GM18858 (cell line): ENCODE results near the gene SPDYE3.
"Not testable (repeated sequence)": the region's sequence is repeated elsewhere in the genome, so short reads cannot be mapped to it uniquely, and the experiment has no call there.

Source experiments
- ATAC-seq: cut with Tn5 transposase; IDR thresholded peaks from one replicate; pipeline ENCODE4 v1.9.1; 2021; ENCODE audit not compliant: unreplicated experiment

The SPDYE3 gene

DNA sequence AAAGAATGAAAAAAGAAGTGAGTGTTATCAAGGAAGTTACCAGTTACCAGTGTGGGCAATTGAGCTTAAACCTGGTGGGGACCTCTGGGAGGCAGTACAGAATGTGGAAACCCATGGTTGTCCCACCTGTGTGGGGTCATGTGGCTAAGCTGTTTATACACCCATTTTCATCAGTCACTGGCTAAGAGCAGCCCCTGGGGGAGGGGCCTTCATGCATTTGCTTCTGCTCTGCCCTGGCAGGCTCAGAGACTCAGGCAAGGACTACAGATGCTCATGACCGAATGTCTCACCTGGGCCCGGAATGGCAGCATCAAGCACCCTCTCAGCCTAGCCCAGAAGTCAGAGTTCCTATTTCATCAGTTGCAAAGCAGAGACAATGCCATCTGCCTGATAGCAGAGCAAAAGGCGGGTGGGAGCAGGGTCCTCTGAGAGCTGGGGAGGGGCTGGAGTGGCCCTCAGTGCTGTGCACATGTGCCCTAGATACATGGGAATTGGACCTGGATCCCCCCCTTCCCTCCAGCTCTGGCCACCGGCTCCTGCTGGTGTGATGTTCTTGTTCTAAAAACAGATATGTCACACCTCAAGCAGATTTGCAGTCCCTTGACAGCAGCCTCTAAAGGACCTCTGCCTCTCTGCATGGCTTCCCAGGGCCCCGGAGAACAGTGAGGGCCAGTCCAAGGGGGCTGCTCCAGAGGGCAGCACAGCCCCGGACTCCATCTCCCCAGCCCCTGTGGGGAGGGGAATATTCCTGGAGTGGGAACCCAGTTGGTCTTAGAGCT, 20.1 kb upstream of the SPDYE3 start:
- not testable (repeated sequence) for ATAC-seq

DNA sequence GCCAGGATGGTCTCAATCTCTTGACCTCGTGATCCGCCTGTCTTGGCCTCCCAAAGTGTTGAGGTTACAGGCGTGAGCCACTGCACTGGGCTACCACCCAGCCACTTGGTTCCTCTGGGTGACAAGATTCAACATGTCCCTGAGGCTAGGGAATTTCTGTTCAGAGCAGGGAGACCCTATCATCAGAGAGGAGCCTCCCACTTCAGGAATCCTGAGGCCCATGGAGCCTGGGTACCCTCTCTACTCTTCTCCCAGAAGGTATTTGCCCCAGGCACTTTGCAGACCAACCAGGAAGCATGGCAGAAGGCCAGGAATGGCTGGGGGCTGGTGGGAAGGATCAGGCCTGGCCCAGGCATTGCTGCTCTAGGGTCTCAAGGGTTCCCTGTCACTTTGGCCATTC, 19.2 kb upstream of the SPDYE3 start:
- not testable (repeated sequence) for ATAC-seq

DNA sequence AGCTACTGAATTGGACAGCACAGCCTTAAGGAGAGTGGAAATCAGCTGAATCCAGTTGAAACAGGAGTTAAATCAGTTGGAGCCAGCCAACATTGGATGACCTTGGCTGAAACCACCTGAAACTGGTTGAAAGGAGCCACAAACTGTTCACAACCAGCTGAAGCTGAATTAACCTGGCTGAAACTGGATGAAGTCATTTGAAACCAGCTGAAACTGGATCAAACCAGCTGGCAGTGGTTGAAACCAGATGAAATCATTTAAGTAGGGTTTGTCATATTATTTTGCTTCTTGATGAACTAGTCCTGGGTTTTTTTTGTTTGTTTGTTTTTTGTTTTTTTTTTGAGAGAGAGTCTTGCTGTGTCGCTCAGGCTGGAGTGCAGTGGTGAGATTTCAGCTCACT, 15.3 kb upstream of the SPDYE3 start:
- not testable (repeated sequence) for ATAC-seq

DNA sequence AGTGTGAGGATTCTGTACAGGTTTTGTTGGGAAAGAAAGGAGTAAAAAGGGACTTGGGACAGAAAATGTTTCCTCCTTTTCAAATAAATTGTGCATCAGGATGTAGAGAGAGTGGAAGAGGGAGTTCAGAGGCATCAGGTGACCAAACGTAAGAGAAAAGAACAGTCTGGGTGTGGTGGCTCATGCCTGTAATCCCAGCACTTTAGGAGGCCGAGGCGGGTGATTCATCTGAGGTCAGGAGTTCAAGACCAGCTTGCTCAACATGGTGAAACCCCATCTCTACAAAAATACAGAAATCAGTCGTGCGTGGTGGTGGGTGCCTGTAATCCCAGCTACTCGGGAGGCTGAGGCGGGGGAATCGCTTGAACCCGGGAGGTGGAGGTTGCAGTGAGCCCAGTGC, 12.2 kb upstream of the SPDYE3 start:
- ATAC-seq: not testable (repeated sequence)

DNA sequence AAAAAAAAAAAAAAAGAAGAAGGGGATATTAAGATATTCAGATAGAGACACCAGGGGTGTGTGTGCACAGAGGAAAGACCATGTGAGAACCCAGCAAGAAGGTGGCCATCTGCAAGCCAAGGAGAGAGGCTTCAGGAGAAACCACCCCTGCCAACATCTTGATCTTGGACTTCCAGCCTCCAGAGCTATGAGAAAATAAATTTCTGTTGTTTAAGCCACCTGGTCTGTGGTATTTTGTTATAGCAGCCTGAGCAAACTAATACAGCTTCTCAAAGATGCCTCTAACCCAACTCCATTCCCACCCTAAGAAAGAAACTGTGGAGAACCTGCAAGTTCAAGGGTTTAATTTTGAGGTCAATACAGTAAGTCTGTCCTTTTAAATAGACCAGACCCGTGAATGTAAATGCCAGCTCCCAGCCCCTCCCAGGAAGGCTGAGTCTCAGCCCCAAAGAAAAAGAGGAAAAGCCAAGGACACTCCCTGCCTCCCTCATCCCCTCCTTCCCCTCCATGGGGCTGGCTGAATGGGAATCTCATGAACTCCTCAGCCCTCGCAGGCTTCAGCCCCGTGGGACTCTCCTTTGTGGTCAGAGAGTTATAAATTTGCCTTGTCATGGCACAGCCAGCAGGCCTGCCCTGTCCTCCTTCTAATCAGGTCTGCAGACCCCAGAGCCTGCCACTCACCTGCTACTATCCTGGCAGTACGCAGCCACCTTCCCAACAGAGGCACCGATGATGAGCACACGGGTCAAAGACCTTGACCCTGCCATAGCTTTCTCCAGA, 9.5 kb upstream of the SPDYE3 start:
- ATAC-seq: not testable (repeated sequence)

DNA sequence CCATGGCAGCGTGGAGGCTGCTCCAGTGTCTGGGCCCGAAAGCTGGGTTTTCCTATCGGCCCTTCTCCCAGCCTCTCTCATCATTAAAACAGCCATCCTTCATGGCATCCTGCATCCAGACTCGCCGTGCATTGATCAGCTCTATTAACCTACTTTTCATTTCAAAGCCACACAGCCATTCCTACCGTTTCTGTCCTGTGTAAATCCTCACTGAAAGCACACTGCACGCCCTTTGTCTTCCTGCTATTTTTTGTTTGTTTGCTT, 8.9 kb upstream of the SPDYE3 start:
- not testable (repeated sequence) for ATAC-seq

DNA sequence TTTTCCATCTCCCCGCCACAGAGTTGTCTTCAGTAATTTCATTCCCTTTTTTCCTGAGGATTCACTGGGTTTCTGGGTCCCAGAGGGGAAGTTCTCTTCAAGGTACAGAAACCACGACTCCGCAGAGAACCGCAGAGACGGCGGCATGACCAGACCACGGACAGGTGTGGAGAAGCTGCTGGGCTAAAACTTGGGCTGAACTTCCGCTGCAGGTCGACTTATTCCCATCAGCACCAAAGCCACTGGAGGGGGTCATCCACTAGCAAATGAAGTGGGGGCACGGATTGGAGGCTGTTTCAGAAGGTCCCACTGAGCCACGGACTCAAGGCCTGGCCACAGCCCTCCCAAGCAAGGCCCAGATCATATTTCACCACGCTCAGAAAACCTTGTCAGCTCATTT, 3.0 kb upstream of the SPDYE3 start:
- ATAC-seq: not testable (repeated sequence)

DNA sequence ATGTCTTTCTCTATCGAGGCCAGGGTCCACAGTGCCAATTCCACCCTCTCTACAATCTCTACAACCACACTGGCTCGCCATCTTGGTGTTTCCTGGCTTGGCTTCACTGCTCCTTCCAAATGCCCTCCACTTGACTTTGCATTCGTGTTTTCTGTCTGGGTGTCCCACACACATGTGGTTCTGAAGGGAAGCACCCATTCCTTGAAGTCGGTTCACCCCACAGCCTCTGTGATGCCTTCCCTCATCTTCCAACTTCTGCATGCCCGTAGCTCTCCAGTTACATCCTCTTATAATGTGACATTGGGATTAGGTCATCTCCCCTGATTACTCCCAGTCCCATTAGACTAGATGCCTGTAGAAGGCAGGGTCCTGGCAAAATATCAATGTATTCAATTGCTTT, 10.8 kb downstream of the SPDYE3 start:
- not testable (repeated sequence) for ATAC-seq

DNA sequence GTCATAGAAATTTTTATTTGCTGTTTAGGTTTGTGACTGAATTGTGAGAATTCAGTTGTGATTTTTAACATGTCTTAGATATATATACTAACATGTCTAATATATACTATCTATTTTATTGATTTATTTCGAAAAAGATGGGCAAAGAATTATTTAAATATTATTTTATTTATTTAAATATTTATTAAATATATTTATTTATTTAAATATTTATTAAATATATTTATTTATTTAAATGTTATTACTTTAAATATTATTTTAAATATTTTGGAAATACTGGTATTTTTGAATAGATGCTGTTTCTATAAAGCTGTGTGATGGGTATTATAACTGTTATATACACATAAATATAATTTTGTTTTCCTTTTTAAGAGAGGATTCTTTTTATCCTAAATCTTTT, 14.1 kb downstream of the SPDYE3 start:
- not testable (repeated sequence) for ATAC-seq

DNA sequence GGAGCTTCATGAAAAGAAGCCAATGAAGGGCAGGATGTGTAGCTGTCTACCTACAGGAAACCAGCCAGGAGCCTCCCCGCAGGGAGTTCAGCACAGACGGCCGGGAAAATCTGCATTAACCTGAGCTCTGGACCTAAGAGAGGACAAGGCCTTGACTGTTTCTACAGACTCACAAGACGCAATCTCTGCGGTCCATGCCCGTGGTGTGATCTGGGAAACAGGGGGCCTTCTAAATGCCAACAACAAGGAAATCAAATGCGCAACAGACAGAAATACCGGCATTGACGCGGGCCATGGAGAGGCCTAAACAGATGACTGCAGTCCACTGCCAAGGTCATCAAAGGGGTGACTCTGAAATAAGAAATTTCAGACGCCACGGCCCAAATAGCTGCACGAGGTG, 16.7 kb downstream of the SPDYE3 start:
- ATAC-seq: not testable (repeated sequence)

DNA sequence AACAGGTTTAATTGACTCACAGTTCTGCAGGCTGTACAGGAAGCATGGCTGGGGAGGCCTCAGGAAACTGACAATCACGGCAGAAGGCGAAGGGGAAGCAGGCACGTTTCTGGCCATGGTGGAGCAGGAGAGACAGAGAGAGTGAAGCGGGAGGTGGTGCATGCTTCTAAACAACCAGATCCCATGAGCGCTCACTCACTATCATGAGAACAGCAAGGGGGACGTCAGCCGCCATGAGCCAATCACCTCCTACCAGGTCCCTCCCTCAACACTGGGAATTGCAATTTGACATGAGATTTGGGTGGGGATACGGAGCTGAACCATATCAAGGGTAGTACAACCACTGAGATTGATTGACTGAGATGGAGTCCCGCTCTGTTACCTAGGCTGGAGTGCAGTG, 18.2 kb downstream of the SPDYE3 start:
- ATAC-seq: not testable (repeated sequence)

DNA sequence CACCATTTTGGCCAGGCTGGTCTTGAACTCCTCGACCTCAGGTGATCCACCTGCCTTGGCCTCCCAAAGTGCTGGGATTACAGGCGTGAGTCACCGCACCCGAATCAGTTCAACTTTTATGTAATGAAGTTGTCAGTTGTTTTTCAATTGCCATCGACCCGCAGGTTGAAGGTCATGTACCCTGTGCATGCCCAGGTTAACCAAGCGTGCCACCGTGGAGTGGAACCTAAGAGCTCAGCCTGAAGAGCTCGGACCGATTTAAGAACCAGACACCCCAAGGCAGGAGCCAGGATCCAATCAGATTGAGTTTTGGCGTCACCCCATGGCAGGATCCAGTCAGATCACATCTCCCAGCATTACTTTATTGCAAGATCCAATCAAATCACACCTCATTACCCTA, 19.4 kb downstream of the SPDYE3 start:
- not testable (repeated sequence) for ATAC-seq

DNA sequence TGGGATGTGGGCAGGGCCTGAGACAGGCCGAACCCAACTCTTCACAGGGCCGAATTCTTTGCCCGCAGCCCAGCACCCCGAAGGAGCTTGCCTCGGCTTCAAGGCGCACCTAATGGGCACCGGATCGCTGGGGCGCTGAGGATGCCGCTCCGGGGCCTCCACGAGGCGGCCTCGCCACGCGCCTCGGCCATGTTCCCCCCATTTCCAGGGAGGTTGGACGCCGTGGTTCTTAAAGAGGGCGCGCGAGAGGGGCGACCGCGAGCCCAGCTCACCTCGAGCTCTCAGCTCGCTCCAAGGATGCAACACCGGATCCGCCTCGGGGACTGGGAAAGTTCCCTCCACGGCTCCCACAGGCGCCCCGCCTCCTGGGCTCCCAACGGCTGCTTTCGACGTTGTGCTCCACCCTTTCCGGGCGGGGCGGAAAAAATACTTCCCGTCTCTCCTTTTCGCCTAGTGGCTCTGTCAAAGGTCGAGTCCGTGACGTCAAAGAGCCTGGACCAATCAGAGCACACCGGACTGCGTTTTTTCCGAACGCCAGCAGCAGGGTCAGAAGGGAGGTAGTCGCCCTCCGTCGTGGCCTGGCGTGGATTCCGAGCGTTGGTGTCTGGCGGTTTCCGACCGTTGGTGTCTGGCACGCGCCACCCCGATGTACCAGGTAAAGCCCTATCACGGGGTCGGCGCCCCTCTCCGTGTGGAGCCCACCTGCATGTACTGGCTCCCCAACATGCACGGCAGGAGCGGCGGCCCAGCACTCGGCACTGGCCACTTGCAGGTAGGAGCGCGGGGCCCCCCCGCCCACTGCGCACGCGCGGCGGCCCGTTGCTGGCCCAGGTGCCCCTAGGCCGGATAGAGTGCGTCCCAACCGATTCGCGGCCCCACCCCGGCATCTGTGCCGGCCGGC, 28.3 kb downstream of the SPDYE3 start:
- peak; percentile 84 for ATAC-seq

DNA sequence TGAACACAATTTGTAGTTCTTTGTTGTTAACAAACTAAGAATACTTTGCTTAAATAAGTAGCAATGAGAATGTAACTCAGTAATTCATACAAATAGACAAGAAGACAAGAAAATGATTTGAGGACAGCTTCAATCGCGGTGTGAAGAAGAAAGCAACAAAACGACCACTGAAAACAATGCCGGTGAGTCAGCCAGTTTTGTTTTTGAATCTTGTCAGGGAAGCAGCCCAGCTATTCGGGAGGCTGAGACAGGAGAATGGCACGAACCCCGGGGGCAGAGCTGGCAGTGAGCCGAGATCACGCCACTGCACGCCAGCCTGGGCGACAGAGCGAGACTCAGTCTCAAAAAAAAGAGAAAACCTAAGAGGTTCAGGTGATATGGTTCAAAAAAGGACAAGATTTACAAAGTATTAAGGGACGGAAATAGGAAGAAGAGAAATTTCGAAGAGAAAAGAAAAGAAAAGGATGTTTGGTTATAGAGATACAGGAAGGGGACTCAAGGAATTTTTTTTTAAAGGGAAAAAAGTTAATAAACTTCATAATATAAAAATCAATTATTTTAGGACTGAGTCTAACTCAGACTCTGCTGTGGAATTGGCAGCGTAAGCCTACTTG, 30.7 kb downstream of the SPDYE3 start:
- not testable (repeated sequence) for ATAC-seq

DNA sequence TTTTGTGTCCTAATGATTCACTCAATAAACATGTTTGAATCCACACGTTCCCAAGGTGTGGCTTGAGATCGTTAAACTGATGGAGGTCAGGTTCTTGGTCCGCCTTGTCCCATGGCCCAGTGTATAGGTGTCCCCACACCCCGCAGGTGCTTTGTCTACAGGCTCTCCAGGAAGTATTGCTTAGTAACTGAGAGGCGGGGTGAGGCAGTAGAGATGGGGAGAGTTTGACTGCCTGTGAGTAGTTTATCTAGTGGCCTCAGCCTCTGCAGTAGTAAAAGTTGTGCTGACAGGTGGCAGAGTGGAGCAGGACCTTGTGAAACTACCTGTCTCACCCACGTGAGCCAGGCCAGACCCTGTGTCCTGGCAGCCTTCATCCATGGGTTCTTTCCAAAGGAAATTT, 33.8 kb downstream of the SPDYE3 start:
- ATAC-seq: not testable (repeated sequence)

DNA sequence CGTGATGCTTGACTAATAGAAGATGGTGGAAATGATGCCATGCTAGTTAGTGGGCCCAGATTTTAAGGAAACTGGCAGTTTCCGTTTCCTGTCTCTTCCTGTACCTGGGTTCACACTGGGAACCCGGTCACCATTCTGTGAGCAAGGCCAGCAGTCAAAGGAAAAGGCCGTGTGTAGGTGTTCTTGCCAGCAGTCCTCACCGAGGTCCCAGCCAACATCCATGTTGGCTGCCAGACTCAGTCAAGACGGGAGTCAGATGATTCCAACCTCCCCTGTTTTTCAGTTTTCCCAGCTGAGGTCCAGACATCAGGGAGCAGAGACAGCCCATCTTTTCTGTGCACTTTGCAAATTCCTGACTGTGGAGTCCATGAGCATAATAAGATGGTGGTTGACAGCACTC, 35.3 kb downstream of the SPDYE3 start:
- ATAC-seq: no peak

DNA sequence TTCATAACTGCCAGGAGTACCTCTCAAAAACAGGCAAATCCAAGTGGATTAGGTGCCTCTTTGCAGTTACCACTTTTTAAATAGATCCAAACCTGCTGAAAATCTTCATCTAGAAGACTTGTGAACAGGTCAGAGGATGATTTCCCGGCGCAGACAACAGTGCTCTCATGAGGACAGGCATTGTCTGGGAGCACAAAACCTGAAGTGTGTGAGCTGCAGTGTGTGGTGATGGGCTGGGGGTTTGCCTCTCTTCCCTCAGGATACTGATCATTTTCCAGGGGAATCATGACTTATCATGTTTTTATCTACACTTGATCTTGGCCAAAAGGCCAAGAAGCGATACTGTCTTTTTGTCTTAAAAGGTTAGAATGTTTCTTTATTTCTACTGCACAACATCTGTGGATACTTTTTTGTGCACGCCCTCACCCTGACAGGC, 36.6 kb downstream of the SPDYE3 start:
- ATAC-seq: peak; percentile 6

DNA sequence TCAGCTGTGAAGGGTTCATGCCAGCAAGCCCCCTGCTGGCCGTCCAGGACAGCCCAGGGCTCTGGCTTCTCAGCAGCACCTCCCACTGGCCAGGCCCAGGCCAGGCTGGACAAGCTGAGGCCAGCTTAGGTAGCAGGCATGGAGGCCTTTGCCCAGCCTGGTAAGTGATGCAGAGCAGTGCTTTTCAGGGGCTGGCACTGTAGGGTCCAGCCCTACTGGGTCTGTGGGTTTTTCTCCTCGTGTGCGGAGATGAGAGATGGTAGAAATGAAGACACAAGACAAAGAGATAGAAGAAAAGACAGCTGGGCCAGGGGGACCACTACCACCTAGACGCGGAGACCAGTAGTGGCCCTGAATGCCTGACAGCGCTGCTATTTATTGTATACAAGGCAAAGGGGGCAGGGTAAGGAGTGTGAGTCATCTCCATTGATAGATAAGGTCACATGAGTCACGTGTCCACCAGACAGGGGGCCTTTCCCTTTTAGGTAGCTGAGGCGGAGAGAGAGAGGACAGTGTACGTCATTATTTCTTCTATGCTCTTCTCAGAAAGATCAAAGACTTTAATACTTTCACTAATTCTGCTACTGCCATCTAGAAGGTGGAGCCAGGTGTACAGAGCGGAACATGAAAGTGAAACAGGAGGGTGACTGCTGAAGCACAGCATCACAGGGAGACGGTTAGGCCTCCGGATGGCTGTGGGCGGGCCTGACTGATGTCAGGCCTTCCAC, 37.2 kb downstream of the SPDYE3 start:
- ATAC-seq: peak; percentile 43

DNA sequence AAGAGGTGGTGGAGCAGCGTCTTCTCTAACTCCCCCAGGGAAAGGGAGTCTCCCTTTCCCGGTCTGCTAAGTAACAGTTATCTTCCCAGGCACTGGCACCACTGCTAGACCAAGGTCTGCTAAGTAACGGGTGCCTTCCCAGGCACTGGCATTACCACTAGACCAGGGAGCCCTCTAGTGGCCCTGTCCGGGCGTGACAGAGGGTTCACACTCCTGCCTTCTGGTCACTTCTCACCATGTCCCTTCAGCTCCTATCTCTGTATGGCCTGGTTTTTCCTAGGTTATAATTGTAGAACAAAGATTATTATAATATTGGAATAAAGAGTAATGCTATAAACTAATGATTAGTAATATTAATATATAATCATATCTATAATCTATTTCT, 37.8 kb downstream of the SPDYE3 start:
- ATAC-seq: peak; percentile 38

DNA sequence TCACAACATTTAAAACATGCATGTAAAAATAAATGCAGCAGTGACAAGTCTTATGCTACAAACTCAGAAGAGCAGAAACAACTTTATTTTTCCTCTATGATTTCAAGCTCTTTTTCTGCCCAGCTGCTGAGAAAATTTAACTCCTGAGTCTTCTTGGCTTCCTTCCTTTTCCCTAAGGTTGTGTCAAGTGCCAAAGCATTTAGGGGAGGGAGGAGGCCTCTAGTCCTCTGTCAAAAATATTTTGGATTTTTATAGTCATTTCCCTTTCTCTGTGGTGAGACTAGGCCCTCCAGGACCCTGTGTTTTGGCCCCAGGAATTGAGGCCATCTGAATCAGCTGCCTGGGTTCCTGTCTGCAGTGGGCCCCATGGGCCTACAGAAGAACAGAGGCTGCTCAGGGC, 39.4 kb downstream of the SPDYE3 start:
- ATAC-seq: no peak
